DMS153 (cell line): ENCODE measurements around the gene STN1.
A peak's percentile ranks its signal among the peaks of the same experiment; 100 is the strongest.

Experiments
- DNase-seq: peaks from one replicate; lab custom pipeline; 2025; lab: John Stamatoyannopoulos, UW

STN1 gene

DNA sequence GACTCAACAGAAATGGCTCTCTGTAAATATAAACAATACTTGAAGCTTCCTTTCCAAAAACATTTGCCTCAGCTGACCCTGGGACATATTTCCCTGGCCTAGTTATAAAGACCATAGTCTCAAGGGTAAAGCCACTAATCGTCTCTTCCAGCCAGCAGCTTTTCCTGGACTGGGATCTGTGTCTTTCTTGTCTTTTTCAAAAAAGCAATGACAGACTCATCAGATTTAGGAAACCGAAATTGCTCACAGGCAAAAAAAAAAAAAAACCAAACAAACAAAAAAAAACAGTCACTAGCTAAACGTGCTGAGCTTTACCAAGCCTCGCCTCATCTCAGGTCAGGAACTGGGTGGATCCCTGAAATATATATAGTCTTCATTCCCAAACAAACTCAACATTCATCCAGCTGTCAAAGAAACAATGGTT is 23.5 kb downstream of the STN1 start:
- no peak for DNase-seq

GRCh38 chr10:103893817-103894216 is 24.2 kb downstream of the STN1 start:
- no peak for DNase-seq

- DNase-seq: no peak
Measured at GRCh38 chr10:103892181-103892580, 25.8 kb downstream of the STN1 start.

GRCh38 chr10:103890688-103891087 is 27.3 kb downstream of the STN1 start:
- no peak for DNase-seq

- DNase-seq: peak; percentile 73
Measured at GRCh38 chr10:103890194-103890658, 27.8 kb downstream of the STN1 start.

DNA sequence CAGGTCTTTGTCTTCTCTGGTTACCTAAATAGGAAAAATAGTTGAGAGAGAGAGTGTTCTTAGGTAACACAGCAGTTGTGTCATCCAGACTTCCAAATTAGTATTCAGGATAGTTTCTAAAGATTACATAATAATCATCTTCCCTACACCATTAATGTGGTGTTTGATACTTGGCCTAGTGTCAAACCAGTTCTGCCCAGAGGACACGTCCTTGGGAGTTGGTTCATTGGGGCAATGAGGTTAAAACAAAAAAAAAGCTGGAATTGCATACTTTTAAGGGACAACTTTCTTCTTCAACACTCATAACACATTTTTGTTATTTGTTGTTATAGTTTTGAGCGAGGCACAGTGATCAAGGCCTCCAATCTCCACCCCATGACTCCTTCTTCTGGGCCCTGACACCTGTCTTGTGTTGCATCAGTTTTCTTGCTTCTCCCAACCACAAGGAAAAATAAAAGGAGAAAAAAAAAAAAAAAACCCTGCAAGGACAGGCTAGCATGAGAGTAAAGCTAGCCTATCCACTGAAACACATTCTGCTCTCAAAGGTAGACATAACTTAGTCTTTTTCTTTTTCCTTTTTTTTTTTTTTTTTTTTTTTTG is 28.8 kb downstream of the STN1 start:
- no peak for DNase-seq

DNA sequence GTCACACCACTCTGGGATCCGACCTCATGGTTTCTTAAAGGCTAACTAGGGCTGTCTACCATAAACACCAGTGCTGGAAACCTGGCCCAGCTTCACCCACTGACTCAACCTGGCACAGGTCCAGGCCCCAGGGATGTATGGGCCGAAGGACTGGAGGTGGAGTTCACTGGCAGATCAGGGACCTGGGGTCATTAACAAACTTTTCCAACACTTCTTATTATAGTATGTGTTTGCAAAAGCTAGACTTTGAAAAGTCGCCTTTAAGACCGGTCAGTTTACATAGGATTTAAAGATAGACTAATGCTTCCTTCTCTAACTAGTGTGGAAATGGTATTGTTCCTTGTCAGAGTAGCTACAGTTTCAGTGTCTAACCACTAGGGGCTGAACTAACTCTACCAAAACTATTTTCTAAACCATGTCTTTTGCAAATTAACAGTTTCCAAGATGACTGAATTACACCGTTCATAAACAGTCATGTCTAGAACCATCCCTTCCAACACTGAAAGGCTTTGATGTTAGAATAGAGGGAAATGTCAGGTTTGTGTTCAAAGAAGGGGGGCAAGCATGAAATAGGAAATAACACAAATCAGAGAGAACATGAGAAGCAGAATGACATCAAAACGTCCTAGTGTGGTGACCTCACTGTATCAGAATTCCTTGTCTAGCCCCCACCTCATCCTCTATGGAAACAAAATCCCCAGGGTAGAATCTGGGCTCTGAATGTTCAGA is 29.7 kb downstream of the STN1 start:
- peak; percentile 45 for DNase-seq

DNA sequence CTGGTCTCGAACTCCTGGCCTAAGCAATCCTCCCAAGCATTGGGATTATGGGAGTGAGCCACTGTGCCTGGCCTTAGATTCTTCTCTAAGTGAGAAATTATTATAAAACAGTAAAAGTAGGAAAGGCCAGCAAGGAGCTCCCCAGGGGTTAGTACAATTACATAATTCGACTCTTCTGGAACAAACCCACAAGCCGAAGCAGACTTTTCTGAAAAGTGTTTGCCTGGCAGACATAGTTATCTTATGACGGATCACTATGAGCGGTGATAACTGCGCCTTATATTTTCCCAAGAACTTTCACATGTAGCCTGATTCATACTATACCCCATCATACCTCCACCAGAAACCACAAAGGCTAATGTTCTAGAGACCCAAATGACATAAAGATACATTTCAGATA is 32.4 kb downstream of the STN1 start:
- no peak for DNase-seq

DNA sequence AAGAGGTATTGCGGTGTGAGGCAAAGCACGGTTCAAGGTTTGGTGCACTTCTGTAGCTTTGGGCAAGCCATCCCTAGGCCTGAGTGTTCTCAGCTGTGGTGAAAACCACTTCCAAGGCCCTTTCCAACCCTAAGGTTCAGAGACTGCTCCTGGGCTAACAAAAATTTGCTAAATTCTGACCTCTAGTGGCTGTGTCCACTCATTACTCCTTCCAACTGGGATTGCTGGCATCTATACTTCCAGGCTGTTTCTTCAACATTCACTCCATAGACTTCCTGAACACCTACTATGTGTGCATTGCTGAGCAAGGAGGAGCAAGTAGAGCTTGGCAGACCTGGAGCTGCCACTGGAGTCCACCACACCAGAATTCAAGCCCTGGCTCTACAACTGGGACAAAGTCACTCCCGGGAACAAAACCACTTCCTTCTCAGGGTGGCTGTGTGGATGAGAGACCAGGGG is 33.3 kb downstream of the STN1 start:
- peak; percentile 46 for DNase-seq

DNA sequence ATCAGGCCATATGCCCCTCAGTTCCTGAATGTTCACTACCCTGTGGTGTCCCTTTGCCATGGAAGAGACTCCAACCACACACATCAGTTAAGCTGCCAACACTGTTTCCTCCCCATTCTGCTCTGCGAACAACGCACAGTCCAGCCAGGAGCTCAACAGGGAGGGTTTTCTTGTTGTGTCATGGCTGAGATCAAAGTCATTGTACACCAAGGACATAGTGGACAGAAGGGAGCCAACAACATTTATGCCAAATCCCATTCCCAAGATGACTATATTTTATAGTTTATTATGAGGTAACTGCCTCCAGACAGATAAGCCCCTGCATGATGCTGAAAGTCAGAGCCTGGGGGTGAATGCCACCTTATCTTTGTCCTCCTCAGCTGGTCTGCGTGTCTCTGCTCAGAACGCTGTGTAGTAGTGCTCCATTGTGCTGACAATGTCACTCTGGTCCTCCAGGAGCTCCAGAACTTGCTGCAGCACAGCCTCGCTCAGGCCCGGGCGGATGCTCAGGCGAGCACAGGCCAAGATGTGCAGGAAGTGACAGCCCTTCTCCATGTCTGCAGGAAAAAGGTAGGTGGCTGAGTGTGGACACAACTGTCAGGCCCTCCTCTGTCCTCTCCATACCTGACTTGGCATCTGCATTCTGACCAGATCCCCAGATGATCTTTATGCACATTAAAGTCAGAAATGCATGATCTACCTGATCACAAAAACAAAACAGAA is 35.5 kb downstream of the STN1 start:
- DNase-seq: no peak

DNA sequence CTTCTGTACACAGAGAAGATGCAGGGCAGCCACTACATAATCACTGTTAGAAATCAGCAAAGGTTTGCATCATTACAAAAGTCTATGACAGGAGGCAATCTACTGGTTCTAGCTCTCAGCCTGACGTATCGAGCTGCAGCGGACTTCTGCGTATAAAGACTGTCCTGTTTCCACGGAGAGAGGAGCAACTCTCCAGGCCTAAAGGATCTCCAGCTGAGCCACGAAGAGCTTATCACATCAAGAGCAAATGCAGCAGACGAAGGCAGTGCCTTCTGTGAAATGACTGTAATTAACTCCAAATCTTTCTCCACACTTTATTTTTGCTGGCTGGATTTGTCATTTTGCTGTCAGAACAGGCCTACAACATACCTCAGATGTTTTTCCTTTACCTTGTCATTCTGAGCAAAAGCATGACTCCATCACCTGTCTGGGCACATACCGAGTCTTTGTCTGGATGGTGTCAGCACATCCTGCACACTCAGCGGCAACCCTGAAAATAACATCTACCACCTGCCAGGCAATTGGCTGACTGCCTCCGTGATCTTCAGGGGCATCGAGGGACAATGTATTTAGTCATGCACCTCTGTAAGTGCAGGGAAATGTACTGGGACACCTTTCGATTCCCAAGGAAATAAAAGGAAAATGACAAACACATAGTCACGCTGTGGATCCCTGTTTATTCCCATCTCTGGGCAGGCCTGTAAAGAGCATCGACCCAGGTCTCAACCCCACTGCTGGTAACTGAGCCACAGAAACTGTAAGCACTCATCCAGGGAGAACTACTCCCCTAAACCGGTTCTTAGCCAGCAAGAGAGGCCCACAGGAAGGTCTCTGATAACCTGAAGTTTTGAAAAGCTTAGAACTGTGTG is 36.3 kb downstream of the STN1 start:
- peak; percentile 77 for DNase-seq

- DNase-seq: no peak
Measured at GRCh38 chr10:103879831-103880230, 38.2 kb downstream of the STN1 start.

DNA sequence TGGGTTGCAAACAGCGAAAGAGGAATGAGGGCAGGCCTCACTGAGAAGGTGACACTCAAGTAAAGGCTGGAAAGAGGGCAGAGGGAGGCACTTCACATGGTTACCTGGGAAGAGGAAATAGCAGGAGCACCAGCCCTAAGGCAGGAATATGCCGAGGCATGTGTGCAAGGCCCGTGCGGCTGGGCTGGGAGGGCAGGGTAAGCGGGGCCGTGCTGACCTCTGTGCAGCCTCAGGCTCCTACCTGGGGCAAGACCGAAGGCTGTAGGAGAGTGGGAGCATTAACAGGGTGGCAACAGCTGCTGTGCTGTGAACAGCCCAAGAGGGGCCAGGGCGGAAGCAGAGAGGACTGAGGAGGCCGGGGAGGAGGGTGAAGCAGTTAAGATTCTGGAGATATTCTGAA is 38.6 kb downstream of the STN1 start:
- no peak for DNase-seq

DNA sequence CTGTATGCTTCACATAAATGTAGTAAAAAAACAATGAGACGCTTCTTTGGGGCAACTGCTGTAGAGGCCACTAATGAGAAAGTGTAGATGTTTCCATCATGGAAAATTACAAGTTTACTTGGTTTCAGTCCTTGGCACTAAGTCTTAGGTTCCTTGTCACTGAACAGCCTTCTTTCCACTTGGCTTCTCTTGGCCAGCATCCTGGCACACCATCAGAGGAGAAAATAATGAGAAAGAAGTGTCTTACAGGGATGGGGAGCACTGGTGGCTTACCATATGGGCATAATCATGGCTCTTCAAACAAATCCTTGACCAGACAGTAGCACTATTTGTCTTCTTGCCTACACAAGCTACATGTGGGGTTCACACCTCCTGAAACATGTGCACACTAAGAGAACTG is 40.1 kb downstream of the STN1 start:
- DNase-seq: no peak

DNA sequence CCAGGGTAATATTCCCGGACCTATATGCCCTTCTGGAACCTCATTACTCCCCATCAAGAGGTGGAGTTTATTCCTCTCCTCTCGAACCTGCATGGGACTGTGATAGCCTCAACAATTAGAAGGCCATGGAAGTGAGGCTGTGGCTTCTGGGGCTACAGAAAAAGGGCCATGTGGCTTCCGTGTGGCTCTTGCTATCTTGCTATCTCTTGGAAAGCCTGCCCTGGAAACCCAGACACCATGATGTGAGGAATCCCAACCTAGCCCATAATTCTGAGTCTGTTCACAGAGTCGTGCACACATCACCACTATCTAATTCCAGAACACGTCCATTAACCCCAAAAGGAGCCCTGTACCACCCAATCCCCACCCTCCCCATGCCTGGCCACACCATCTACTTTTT is 41.8 kb downstream of the STN1 start:
- DNase-seq: no peak

- DNase-seq: no peak
Measured at GRCh38 chr10:103874730-103875129, 43.3 kb downstream of the STN1 start.

- DNase-seq: no peak
Measured at GRCh38 chr10:103872137-103872931, 45.6 kb downstream of the STN1 start.

DNA sequence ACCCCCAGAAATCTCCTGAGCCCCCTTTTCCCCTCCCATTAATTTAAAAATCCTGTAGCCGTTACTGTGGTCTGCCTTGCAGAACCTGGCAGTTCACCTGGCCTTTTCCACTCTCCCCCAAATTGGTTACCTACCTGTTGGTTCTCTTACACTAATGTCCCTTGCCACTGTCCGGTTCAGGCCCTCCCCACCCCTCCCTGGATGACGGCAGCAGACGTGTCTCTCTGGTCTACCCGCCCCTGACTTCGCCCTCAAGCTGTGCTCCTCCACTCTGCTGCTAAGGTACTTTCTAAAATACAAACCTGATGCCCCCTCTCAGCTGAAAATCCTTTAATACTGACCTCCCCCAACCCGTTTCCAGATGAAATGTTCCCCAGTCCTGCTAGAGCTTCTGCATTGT is 47.0 kb downstream of the STN1 start:
- no peak for DNase-seq

DNA sequence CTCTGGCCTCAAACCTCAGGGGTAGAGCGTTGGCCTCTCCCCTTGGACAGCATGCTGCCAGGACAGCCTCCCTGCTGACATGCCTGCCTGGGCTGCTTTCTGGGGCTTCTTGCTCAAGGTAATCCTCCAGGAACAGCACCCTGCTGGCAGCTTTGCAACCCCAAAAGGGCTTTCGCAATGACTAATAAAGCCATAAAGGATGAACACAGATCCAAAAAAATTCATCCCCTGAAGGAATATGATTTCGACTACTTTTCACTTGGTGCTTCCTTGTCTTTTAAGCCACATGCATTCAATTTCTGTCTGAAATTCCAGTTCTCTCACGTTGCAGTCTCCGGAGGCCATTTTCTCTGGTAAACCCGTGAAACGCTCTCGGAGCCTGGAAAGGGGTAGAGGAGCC is 47.5 kb downstream of the STN1 start:
- no peak for DNase-seq

GRCh38 chr10:103869336-103869735 is 48.6 kb downstream of the STN1 start:
- no peak for DNase-seq

- no peak for DNase-seq
Measured at GRCh38 chr10:103868200-103868599, 49.8 kb downstream of the STN1 start.
